GM23338 (cell line): ENCODE data around the gene STARD3. TPM values are rescaled to one million over a fixed set of nuclear protein-coding genes. Genes with fewer than 3 reads are reported as not detected.

ENCODE experiments used
- ATAC-seq: fragments of 200-7000 bp; cut with Tn5 transposase; 3 replicates; pipeline ENCODE4 v1.9.1; 2020
- DNase-seq: peaks from one replicate; pipeline ENCODE4 v3.0.0-alpha.2; 2015; ENCODE audit warnings: low spot score
- H2AFZ ChIP-seq: fragments of 200-600 bp; sonication (generic); 2 replicates; pipeline ENCODE4 v1.8.0; 2016; ENCODE audit warnings: antibody characterized with exemption, mild to moderate bottlenecking, moderate library complexity
- H3F3A ChIP-seq: fragments of 200-600 bp; sonication (generic); replicated peaks from 2 replicates; pipeline ENCODE4 v1.8.0; 2017; ENCODE audit warnings: antibody characterized with exemption, mixed run types, low read depth
- H3K27ac ChIP-seq: fragments of 200-600 bp; sonication (generic); 2 replicates; pipeline ENCODE4 v1.6.1; 2016; ENCODE audit warnings: low read depth
- H3K27me3 ChIP-seq: fragments of 200-600 bp; sonication (generic); 2 replicates; pipeline ENCODE4 v1.8.0; 2016; ENCODE audit warnings: mild to moderate bottlenecking, mixed run types, moderate library complexity; ENCODE audit not compliant: insufficient read depth
- H3K36me3 ChIP-seq: fragments of 200-600 bp; sonication (generic); 2 replicates; pipeline ENCODE4 v1.8.0; 2016; ENCODE audit warnings: mild to moderate bottlenecking; ENCODE audit not compliant: insufficient read depth
- H3K4me1 ChIP-seq: fragments of 200-600 bp; sonication (generic); 2 replicates; pipeline ENCODE4 v1.8.0; 2016; ENCODE audit warnings: mild to moderate bottlenecking, moderate library complexity; ENCODE audit not compliant: insufficient read depth
- H3K4me2 ChIP-seq: fragments of 200-600 bp; sonication (generic); 2 replicates; pipeline ENCODE4 v1.7.1; 2017; ENCODE audit warnings: mixed run types
- H3K4me3 ChIP-seq: fragments of 200-600 bp; sonication (generic); 2 replicates; pipeline ENCODE4 v1.6.1; 2016; ENCODE audit warnings: mixed run types
- H3K79me2 ChIP-seq: fragments of 200-600 bp; sonication (generic); replicated peaks from 2 replicates; pipeline ENCODE4 v1.8.0; 2017; ENCODE audit warnings: mild to moderate bottlenecking; ENCODE audit not compliant: insufficient read depth
- H3K9me2 ChIP-seq: fragments of 200-600 bp; sonication (generic); 2 replicates; pipeline ENCODE4 v1.8.0; 2017; ENCODE audit not compliant: insufficient read depth
- H4K20me1 ChIP-seq: fragments of 200-600 bp; sonication (generic); replicated peaks from 2 replicates; pipeline ENCODE4 v1.8.0; 2017; ENCODE audit warnings: mild to moderate bottlenecking; ENCODE audit not compliant: insufficient read depth
- H3K27ac Mint-ChIP-seq: 2 replicates; pipeline ENCODE4 v1.8.0; 2020; ENCODE audit warnings: inconsistent platforms, mild to moderate bottlenecking, moderate library complexity, mixed read lengths
- H3K27me3 Mint-ChIP-seq: 3 replicates; pipeline ENCODE4 v1.8.0; 2022; ENCODE audit warnings: low read depth, mild to moderate bottlenecking, moderate library complexity, mixed read lengths, inconsistent platforms; ENCODE audit not compliant: insufficient read depth, poor library complexity
- H3K36me3 Mint-ChIP-seq: 3 replicates; pipeline ENCODE4 v1.8.0; 2021; ENCODE audit warnings: low read depth, mild to moderate bottlenecking, inconsistent platforms, moderate library complexity, mixed read lengths
- H3K4me1 Mint-ChIP-seq: 3 replicates; pipeline ENCODE4 v1.8.0; 2020; ENCODE audit warnings: mild to moderate bottlenecking, inconsistent platforms, mixed read lengths
- H3K4me3 Mint-ChIP-seq: 3 replicates; pipeline ENCODE4 v1.8.0; 2021; ENCODE audit warnings: moderate library complexity, mild to moderate bottlenecking, inconsistent platforms, mixed read lengths
- H3K9me3 Mint-ChIP-seq: 3 replicates; pipeline ENCODE4 v1.8.0; 2020; ENCODE audit warnings: moderate library complexity, mild to moderate bottlenecking, inconsistent platforms, mixed read lengths
- CREB1 ChIP-seq: fragments of 250-450 bp; sonication (Bioruptor Pico); IDR thresholded peaks from 2 replicates; pipeline ENCODE4 v1.5.0; 2020; ENCODE audit warnings: low read depth, mild to moderate bottlenecking, moderate library complexity
- CTCF ChIP-seq, 2 experiments: fragments of 200-600 bp in 1 of 2; sonication (generic) in 1 of 2; conservative IDR thresholded peaks; 2 replicates each; pipeline versions ENCODE4 v1.5.1 to v1.6.1; 2016 to 2017; ENCODE audit warnings: antibody characterized with exemption in 2 of 2, low read depth in 2 of 2, mild to moderate bottlenecking in 2 of 2, moderate library complexity in 1 of 2
- ETS1 ChIP-seq: IDR thresholded peaks from 2 replicates; pipeline ENCODE4 v1.6.1; 2016; ENCODE audit warnings: antibody characterized with exemption
- EZH2 ChIP-seq: fragments of 200-600 bp; sonication (generic); IDR thresholded peaks from one replicate; pipeline ENCODE4 v1.8.0; 2017; ENCODE audit warnings: antibody characterized with exemption, mild to moderate bottlenecking, low read depth; ENCODE audit not compliant: unreplicated experiment
- EZH2phosphoT487 ChIP-seq: fragments of 200-600 bp; sonication (generic); IDR thresholded peaks from one replicate; pipeline ENCODE4 v1.8.1; 2018; ENCODE audit warnings: antibody characterized with exemption; ENCODE audit not compliant: unreplicated experiment
- JUNB ChIP-seq: IDR thresholded peaks from one replicate; pipeline ENCODE4 v1.6.1; 2016; ENCODE audit warnings: antibody characterized with exemption; ENCODE audit not compliant: unreplicated experiment
- NANOG ChIP-seq: IDR thresholded peaks from 2 replicates; pipeline ENCODE4 v1.6.1; 2016; ENCODE audit warnings: antibody characterized with exemption, borderline replicate concordance
- POLR2AphosphoS5 ChIP-seq: IDR thresholded peaks from 2 replicates; pipeline ENCODE4 v1.6.1; 2016; ENCODE audit warnings: antibody characterized with exemption, low read depth
- REST ChIP-seq: IDR thresholded peaks from one replicate; pipeline ENCODE4 v1.6.1; 2018; ENCODE audit warnings: antibody characterized with exemption; ENCODE audit not compliant: unreplicated experiment
- STAT1 ChIP-seq: IDR thresholded peaks from one replicate; pipeline ENCODE4 v1.6.1; 2016; ENCODE audit warnings: antibody characterized with exemption; ENCODE audit not compliant: unreplicated experiment
- ZNF114 ChIP-seq: fragments of 250-450 bp; sonication (Bioruptor Pico); IDR thresholded peaks from 2 replicates; pipeline ENCODE4 v1.5.0; 2020; ENCODE audit warnings: mild to moderate bottlenecking, moderate library complexity
- ZNF331 ChIP-seq: fragments of 250-450 bp; sonication (Bioruptor Pico); IDR thresholded peaks from 2 replicates; pipeline ENCODE4 v1.5.0; 2020; ENCODE audit warnings: low read depth, mild to moderate bottlenecking, moderate library complexity
- ZNF462 ChIP-seq: fragments of 250-450 bp; sonication (Bioruptor Pico); IDR thresholded peaks from 2 replicates; pipeline ENCODE4 v1.5.0; 2020; ENCODE audit warnings: mild to moderate bottlenecking, moderate library complexity
- polyA plus RNA-seq: library from polyadenylated mRNA; unstranded; fragments of >200 nt; fragmentation: Nextera tagmentation; extraction: Ambion mirVana; gene quantifications from 2 replicates; pipeline ENCODE4 v1.2.1, GENCODE V29; 2016
- total RNA-seq: library from RNA; depleted of rRNA; stranded (reverse); fragments of >200 nt; shearing (Covaris generic); gene quantifications from 2 replicates; pipeline ENCODE4 v1.2.3, GENCODE V29; 2014

Gene STARD3
- total and polyA plus RNA-seq, 2 experiments from 2014 or later, result 26.4 to 53.3 TPM

GRCh38 chr17:39612291-39612894 is 24.6 kb upstream of the STARD3 start:
- peaks cover 76% of the 10 kb centered on the region for H3K27me3 Mint-ChIP-seq

More at GRCh38 chr17:39612291-39612894, 24.6 kb upstream of the STARD3 start:
- Mint-ChIP-seq H3K27ac (no peak overlapping the region), H3K4me1 (peaks cover 13% of the 10 kb centered on the region), H3K36me3 (no peaks in the 10 kb centered on the region; the same call in 2 of the 3 replicates), H3K4me3 (no peak overlapping the region), H3K9me3 (no peaks in the 10 kb centered on the region; the same call in 2 of the 3 replicates)
- ATAC-seq (no peak), DNase-seq (no peak)
- Histone ChIP-seq H3K4me1 (peaks cover 4% of the 10 kb centered on the region; the same call in 1 of the 2 replicates), H4K20me1 (no peaks in the 10 kb centered on the region; the same call in 1 of the 2 replicates), H3K4me2 (no peak overlapping the region), H3F3A (0 out of 2 replicates have a peak, but pooled peaks cover 13% of the 10 kb centered on the region), H3K27me3 (peaks cover 93% of the 10 kb centered on the region), H2AFZ (no peak overlapping the region), H3K36me3 (no peaks in the 10 kb centered on the region), H3K27ac (no peak overlapping the region), H3K9me2 (no peaks in the 10 kb centered on the region), H3K79me2 (no peaks in the 10 kb centered on the region), H3K4me3 (no peak overlapping the region)
- TF ChIP-seq POLR2AphosphoS5 (no peak), NANOG (no peak), JUNB (no peak), ZNF331 (CRISPR knock-in tag) (no peak), CTCF (conservative IDR thresholded peaks at IDR 0.05; ENCODE audit: low read depth in 2 of 2) (no peak), EZH2 (no peak), STAT1 (no peak), EZH2phosphoT487 (no peak), CREB1 (no peak), REST (no peak), ZNF114 (CRISPR knock-in tag) (no peak), ZNF462 (CRISPR knock-in tag) (no peak), ETS1 (no peak)
